Measurements from ENCODE around the gene MRGPRF.
A peak's percentile ranks its signal among the peaks of the same experiment; 100 is the strongest.

The MRGPRF gene

GRCh38 chr11:68961245-68961644 is 51.8 kb downstream of the MRGPRF start:
- no peak for DNase-seq

GRCh38 chr11:68960294-68961071 is 52.6 kb downstream of the MRGPRF start:
- DNase-seq = no peak

DNA sequence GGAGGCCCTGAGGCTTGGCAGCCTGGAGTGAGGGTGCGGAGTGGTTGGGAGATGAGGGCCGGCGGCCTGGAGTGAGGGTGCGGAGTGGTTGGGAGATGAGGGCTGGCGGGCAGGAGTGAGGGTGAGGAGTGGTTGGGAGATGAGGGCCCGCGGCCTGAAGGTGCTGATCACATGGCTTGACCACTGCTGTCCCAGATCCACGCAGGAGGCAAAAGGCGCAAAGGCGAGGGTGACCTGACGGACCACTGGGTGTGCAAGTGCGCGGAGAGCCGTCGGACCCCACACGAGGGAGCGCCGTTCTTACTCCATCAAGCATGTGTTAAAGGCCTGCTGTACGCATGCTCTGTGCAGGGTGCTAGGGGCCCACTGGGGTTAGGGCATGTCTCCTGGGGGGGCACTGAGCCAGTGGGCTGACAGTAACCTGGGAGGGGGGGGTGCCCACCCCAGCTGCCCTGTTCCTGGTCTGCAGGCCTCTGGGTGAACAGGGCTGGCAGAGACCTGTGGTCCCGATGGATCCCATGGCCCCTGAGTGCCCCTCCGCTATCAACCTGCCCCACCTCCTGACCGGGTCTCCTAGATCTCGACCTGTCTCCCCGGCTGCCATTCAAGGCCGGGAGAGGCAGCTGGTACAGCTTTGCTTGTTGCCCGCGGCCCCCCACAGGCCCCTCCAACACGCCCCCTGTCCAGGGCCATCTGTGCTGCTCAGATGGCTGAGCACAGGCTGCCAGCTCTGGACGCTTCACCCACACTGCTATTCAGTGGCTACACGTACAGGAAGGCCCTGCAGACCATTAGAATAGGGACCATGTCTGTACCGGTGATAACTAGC is 53.4 kb downstream of the MRGPRF start:
- no peak for DNase-seq

DNA sequence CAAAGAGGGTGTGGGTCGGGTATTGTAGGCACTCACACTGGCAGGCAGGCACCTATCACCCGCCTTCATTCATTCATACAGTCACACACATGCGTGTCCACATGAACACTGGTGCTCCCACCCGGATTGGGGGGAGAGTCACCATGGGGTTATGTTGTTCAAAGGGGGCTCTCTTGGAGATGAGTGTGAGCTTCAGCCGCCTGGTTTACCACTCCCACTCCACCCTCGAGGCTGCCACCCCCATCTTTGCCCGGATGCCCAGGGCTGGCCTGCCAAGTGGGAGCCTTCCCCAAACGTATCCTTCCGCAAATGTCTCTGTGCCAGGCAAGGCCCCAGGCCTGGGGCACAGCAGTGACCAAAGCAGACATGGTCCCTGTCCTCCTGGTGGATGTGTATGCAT is 54.8 kb downstream of the MRGPRF start:
- no peak for DNase-seq

- DNase-seq = no peak
Measured at GRCh38 chr11:68956547-68957254, 56.3 kb downstream of the MRGPRF start.

DNA sequence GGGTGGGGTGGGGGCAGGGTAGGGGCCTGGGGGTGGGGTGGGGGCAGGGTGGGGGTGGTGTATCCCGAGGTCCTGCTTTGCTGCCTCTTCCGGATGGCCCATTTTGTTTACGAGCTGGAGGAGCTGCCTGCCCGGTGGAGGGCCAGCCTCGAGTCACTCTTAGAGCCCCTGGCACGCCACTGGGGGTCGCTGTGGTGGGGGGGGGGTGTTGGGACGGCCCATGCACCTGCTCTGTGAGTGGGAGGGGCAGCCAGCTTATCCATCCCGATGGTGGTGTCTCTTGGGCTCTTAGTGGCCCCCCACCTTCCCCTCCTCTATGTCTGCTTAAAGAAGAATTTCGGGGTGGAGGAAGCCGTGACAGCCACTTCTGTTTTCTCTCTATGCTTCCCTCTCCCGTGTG is 56.9 kb downstream of the MRGPRF start:
- DNase-seq = no peak

DNA sequence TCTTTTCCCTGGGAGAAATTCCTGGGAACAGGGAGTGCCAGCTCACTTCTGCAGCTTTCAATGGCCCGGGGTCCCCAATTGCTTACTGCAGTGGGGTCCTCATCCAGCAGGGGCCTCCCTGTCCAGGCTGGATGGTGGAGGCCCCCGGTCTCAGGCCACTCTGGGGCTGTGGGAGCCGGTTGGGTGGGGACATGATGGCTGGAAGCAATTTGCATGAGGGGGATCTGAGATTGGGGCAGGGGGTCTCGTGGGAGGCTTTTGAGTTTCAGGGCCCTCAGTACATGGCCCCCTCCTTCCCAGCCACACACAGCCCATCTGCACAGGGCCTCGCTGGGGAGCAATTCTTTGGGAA is 57.5 kb downstream of the MRGPRF start:
- no peak for DNase-seq

DNA sequence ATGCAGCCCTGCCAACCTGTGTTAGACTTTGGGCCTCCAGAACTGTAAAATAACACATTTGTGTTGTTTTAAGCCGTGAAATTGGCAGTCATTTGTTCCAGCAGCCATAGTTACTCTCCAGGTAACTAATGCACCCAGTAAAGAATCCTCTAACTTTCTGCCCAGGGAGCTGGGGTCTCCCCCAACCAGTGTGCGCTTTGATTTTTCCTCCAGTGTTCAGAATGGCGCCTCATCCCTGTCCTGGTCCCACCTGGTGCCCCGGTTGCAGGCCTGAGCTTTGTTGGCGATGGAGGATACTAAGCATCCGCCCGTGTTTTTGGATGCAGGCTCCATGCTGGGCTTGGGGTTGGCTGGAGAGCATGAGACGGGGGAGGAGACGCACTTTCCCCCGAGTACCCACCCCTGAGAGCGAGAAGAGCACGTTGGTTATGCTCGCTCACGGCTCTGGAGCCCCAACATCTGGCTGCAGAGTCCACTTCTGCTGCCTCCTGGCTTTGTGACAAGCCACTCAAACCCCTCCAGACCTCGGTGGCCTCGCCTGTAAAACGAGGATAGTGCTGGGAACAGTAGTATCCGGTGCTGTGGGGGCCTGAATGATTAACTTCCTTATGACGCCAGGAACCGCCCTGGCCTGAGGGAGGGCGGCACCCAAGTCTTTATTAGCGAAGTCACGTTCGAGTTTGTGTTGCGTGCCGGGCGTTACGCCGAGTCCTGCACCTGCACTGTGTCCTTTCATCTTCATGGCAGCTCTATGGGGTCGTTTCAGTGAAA is 58.0 kb downstream of the MRGPRF start:
- DNase-seq = peak; percentile 24 to 43
